GM19240 (cell line): Measurements from ENCODE around the gene PROZ.

Experiments used
- DNase-seq: peaks from one replicate; pipeline ENCODE4 v3.0.0; 2011; ENCODE audit warnings: low spot score; ENCODE audit not compliant: insufficient read length

PROZ gene

DNA sequence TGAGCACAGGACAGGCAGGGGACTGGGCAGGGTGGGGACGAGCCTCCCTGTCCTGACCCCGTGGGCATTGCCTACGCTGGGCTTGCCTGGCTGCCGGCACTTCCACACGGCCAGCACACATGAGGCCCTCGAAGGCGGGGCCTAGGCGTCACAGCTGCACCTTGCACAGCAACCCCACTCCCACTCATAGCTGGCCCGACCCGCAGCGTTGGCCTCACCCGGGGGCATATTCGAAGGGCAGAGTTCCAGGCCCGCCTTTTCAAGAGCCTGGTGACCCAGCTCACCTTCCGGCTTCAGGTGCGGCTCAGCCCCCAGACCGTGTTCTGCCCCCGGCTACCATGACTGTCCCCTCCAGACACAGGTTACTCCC, 16.9 kb upstream of the PROZ start:
- DNase-seq: no peak

DNA sequence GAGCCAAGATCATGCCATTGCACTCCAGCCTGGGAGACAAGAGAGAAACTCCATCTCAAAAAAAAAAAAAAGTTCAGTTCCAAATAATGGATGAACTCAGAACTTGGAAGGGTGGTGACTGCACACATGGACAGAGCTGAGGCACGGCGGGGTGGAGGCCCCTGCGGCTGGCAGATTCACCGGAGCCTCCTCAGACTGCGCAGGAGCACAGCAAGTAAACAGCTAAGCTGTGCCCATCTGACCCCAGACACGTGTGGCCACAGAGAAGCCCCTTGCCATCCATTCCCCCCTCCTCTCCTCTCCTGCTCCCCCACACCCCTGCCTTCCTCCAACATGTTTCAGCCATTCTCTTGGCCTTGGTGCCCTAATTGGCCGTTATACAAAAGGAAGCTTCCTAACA, 15.6 kb upstream of the PROZ start:
- DNase-seq: no peak

DNA sequence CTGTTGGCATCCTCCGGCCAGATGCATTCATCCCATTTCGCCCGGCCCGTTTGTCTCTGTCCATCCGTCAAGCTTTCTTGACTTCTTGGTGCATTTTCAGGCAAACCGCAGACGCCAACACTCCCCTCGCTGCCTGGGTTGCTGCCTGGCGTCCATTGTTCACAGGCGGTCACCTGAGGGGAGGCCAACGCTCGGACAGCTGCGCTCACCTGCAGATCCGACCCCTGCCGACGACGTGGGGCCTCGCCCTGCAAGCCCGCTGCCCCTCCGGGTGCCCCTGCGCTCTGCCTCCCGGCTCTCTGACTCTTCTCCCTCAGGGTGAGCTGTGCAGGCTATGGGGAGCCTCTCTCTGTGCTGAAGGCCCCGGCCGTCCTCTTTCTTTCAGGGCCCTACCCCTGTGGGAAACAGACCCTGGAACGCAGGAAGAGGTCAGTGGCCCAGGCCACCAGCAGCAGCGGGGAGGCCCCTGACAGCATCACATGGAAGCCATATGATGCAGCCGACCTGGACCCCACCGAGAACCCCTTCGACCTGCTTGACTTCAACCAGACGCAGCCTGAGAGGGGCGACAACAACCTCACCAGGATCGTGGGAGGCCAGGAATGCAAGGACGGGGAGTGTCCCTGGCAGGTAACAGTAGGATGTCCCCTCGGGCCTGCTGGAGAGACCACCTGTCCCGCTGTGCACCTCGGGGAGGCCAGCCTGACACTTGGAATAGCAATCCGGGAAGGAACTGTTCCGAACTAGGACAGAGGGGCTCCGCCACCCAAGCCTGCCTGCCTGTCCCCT, 14.8 kb upstream of the PROZ start:
- no peak for DNase-seq

DNA sequence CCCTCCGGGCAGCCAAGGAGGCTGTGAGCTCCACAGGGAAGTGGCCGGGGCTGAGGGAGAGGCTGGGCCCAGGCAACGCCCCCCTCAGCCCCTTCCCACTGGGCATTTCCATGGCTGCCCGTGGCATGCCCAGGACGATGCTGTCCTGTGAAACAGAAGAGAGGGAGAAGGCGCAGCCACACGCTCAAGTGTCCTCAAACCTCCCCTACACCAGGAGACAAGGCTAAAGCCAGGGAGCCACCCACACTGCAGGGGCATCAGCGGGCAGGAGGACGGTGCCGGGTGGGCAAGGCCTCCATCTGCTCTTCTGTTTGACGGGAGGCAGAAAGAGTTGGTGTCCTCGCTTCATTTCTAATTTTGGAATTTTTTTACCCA, 14.2 kb upstream of the PROZ start:
- no peak for DNase-seq

DNA sequence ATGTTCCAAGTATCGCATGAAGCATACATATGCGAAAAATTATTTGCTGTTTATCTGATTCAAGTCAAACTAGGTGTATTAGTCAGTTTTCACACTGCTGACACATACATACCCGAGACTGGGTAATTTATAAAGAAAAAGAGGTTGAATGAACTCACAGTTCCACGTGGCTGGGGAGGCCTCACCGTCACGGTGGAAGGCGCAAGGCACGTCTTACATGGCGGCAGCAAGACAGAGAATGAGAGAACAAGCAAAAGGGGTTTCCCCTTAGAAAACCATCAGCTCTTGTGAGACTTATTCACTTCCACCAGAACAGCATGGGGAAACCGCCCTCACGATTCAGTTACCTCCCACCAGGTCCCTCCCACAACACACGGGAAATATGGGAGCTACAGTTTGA, 13.0 kb upstream of the PROZ start:
- DNase-seq: no peak

DNA sequence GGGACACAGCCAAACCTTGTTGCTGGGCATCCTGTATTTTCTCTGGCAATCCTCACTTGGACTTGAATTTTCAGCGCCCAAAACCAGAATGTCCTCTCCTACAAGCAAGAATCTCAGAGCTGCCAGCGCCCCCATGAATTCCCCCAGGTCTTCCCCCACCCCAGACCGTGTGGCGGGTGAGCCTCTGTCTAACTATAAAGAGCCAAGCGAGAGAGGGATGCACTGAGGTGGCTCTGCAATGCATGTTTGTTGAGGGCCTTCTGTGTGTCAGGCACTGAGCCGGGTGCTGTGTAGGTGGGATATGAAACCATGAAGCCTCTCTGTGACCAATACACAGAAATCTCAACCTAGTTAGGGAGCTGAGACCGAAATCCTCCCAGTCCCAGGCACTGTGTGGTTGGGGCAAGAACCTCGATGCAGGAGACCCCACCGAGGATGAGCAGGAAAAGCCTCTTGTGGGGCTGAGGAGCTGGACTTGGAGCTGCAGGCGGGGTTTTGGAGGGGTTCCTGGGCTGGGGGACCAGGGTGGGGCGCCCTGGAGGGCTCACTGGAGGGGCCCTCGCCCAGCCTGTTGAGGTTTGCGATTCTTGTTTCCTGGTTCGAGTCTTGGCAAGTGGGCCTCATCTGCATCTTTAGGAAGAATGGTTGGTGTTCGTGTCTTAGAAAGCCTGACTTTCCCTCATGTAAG, 12.4 kb upstream of the PROZ start:
- DNase-seq: no peak

DNA sequence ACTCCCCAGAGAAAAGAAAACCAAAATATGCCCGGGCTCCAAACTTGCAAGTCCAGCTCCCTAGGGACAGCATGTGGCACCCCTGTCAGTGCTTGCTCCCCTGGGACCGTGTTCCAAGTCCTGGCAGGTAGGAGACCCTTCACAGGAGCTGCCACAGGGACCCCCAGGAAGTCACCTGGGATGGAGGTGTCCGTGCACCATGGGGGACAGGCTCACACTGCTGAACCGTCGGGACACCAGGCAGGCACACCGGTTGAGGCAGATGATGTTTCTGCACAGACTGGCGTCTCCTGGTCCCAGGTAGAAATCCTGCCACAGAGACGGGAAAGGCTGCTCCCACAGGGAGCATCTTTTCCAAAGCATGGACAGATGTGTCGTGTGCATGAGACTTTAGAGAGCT, 11.7 kb upstream of the PROZ start:
- no peak for DNase-seq

DNA sequence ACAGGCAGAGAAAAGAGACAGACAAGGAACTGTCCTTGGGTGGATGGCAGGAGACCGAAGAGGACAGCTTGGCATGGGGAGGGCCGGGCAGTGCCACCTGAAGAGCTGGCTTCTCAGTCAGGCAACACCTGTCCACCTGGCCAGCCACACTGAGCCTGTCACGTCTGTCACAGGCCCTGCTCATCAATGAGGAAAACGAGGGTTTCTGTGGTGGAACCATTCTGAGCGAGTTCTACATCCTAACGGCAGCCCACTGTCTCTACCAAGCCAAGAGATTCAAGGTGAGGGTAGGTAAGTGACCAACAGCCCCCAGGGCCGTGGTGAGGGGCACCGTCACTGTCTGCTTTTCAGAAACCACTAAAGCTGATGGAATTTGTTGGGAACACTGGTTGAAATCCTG, 11.2 kb upstream of the PROZ start:
- no peak for DNase-seq

DNA sequence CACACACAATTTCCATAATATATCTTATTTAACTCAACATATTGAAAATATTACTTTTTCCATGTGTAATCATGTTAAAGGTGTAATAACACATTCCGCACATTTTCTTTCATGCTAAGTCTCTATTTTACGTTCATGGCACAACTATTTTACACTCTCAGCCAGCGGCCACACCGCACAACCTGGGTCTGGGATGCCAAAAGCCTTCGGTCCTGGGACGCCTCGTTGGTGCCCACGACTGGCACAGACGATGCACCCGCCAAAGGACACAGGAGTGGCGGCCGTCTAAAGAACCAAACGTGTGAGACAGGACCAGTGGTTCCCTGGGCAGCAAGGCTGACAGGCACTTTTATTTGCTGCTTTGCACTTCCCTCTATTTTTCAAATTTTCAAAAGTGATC, 10.0 kb upstream of the PROZ start:
- DNase-seq: no peak

DNA sequence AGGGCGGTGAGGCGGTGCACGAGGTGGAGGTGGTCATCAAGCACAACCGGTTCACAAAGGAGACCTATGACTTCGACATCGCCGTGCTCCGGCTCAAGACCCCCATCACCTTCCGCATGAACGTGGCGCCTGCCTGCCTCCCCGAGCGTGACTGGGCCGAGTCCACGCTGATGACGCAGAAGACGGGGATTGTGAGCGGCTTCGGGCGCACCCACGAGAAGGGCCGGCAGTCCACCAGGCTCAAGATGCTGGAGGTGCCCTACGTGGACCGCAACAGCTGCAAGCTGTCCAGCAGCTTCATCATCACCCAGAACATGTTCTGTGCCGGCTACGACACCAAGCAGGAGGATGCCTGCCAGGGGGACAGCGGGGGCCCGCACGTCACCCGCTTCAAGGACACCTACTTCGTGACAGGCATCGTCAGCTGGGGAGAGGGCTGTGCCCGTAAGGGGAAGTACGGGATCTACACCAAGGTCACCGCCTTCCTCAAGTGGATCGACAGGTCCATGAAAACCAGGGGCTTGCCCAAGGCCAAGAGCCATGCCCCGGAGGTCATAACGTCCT, 9.4 kb upstream of the PROZ start:
- no peak for DNase-seq

DNA sequence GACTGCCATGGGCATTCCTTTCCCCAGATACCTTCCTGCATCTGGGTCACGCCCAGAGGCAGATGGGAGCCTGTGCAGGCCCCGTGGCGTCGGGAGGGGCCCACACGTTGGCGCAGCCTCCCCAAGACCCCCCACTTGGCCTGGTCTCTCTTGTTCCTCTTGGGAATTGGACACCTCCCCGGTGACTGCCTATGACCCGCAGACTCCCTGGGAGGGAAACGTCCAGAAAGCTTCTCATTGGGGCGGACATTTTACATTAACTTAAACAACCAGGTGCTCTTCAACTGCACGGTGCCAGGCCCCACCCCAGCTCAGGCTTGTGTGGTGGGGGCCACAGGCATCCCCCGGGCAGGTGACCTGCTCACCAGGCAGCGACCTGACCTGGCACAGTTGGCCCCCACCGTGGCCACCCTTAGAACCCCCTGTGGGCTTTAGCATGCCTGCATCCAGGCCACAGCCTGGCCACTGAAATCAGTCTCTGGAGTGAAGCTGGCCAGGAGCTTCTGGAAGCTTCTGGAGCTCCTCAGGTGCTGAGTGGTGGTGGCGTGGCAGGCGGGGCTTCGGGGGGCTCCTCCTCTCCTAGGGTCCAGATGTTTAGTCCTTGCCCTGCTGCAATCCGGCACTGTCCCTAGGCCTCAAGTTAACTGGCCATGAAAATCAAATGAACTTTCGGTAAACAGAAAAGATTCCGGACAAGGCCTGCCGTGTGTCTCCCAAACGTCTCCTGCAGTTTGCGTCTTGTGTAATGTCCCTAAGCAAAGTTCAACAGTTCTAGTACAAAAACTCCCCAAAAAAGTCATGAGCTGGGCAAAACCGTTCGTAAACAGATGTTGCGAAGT, 8.5 kb upstream of the PROZ start:
- no peak for DNase-seq

DNA sequence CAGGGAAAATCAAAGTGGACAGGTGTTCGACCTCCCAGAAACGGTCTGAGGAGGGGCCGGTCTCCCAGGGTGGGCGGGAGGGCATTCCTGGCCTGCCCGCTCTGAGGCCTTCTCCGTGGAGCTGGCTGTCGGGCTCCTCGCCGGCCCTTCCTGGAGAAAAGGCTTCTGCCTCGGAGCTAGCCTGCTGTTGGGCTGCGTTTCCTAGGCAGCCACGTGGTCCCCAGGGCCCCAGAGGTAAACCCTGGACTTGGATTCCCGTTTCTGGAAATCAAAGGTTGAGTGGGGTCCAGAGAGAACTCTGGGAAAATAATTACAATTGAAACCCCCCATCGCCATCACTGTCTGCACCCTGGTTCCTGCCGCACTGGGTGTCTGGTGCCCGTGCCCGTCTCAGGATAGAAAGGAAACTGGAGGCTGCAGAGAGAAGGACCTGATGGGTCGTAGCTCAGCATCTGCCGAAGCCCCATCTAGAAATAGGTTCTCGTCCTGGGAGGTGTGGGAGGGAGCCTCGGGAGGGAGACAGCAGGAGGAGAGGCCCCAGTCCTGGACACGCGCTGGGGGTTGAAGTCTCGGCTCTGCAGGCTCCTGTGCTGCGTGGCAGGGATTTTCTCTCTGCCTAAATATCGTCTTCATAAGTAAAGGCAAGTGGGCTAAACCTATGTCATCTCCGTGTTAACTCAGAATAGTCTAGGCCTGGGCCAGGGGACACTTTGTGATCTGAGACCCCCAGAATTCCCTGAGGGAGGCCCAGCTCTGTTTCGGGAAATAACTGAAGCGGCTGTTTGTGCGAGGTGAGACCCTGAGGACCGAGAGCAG, 7.7 kb upstream of the PROZ start:
- no peak for DNase-seq

DNA sequence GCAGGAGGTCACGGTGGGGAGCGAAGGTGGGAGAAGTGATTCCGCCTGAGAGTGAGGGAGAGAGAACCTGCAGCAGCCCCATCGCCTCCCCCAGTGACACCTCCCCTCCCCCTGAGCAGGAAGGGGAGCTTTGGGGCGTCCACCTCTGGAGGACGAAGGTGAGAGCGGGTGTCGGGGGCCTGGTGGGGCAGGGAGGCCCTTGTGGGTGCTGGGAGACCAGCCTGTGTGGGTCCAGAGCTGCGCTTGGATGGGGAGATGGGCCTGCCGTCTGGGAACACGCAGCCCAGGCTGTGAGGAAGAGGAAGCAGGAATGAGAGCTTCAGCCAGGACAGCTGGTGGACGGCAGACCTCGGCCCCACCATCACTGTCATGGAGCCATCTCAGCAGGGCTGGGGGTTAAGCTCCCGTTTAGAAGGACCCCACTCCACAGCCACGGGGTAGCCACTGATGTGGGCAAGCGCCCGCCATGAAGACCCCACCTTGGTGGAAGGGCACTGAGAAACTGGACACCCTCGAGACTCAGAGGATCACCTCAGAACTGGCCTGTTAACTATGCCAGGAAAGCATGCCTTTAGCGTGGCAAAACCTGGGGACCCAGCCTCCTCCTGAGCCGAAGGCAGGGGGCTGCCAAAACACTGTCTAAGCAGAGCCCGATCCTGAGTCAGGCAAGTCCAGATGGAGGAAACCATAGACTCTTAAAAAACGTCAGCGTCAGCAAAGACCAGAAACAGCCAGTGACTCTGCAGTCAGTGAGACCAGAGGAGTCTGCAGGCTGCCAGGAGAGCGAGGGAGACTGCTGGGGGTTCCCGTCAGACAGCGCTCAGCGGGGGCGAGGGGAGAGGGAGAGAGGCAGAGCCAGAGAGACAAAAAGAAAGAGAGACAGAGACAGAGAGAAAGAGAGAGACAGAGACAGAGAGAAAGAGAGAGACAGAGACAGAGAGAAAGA, 6.4 kb upstream of the PROZ start:
- no peak for DNase-seq

DNA sequence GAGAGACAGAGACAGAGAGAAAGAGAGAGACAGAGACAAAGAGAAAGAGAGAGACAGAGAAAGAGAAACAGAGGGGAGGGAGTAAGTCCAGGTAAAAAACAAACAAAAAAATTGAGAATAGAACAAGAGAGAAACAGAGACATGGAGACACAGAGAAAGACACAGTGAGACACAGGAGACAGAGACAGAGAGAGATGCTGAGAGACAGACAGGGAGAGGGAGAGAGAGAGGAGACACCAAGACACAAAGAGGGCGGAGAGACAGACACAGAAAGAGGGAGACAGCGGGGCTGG, 5.8 kb upstream of the PROZ start:
- no peak for DNase-seq

DNA sequence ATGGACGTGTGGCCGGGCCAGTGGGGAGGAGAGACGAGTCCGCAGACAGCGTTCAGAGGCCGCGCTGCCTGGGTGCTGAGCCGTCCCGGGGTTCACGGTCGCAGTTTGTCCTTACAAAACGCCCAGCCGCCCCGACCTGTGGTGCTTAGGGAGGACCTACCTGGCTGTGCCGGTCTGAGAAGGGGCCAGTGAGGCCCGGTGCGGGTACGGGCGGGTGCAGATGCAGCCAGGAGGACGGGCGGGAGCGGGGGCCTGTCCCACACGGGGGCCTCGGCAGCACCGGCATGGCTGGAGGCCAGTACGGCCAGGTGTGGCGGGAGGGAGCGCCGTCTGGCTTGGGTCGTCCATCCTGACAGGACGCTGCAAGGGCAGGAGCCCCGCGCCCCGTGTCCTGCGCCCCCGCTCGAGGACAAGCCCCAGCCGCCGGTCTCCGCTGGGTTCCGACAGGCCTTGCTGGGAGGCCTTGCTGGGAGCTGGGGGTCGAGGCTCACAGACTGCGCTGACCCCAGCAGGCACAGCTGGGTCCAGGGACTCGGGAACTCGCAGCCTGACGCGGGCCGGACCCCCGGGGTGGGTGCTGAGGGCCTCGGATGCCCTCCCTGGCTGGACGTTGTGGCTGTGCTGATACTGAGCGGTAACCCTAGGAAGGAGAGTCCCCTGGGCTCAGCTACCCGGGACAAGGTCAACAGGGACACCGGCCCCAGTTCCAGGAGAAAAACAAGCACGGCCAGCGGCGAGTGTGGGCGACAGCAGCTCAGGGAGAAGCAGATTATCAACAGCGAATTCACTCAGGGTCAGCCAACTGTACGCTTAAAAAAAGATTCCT, 5.3 kb upstream of the PROZ start:
- DNase-seq: no peak

DNA sequence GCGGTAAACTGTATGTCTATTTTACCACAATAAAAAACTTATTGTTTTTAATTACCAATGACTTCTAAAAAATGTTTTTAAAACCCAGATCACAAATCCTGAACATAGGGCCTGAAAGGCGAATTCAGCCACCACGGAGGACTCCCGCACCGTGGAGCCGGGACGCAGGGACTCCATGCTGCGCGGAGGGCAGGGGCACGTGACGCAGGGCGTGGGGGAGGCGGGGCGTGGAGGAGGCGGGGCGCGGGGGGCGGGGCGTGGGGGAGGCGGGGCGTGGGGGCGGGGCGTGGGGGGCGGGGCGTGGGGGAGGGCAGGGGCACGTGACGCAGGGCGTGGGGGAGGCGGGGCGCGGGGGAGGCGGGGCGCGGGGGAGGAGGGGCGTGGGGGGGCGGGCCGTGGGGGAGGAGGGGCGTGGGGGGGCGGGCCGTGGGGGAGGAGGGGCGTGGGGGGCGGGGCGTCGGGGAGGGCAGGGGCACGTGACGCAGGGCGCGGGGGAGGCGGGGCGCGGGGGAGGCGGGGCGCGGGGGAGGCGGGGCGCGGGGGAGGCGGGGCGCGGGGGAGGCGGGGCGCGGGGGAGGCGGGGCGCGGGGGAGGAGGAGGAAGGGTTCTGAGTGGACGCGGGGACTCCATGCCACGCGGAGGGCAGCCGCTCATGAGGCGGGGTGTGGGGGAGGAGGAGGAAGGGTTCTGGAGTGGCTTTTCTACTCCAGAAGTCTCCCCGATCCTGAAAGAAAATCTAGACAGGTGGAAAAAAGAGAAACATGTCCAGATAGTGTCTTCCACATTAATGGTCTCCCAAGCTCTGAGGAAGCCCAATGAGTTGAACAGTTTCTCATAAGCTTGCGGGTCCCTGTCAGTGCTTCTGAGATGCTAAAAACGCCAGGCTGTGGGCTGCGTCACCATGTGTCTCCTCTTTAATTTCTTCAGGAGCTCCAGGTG, 4.4 kb upstream of the PROZ start:
- DNase-seq: peak; percentile 51

DNA sequence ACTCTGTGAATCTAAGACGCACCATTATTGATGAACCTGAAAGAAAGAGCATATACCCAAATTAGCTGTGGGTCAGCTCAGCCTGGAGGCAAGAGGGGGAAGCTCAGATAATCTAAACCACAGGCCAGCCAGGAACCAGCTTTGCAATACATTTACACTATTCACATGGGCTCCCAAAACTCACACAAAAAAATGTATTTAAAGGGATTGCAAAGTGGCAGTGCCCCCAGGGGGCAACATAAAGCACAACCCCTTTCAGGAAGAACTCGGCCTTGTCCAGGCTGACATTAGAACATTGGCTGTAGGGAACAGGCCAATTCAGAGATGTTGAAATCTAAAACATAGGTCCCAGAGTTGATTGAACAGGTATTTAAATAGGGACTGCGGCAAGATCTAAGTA, 3.2 kb upstream of the PROZ start:
- no peak for DNase-seq

DNA sequence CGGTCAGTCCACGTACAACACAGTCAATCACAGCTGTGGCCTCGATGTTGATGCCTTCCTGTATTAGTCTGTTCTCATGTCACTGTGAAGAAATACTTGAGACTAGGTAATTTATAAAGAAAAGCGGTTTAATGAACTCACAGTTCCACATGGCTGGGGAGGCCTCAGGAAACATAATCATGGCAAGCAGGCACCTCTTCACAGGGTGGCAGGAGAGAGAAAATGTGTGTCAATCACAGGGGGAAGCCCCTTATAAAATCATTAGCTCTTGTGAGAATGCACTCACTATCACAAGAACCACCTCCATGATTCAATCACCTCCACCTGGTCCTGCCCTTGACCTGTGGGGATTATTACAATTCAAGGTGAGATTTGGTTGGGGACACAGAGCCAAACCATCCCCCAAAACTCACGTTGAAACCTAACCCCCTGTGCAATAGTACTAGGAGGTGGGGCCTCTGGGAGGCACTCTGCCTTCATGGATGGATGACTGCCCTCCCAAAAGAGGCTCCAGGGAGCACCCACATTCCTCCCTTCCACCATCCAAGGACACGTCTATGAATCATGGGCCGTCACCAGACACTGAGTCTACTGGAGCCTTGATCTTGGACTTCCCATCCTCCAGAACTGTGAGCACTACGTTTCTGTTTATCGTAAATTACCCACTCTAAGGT, 2.3 kb upstream of the PROZ start:
- no peak for DNase-seq
